Uterus (tissue), 2 donors: ENCODE data around the gene ASCC3.

ENCODE experiments used
- POLR2A ChIP-seq, 2 donors: fragments of 450-650 bp; IDR thresholded peaks; one replicate each; pipeline ENCODE4 v1.6.1; 2016; ENCODE audit warnings: antibody characterized with exemption in 2 of 2, mild to moderate bottlenecking in 1 of 2, moderate library complexity in 1 of 2
- TF ChIP-seq, protein P1 (sequence below), 4 experiments: fragments of 200-600 bp in 2 of 4; fragments of 450-650 bp in 2 of 4; sonication (generic) in 2 of 4; IDR thresholded peaks; one replicate each; pipeline ENCODE4 v1.5.1; 2016 to 2019; ENCODE audit warnings: antibody characterized with exemption in 4 of 4, mild to moderate bottlenecking in 2 of 4, moderate library complexity in 1 of 4

DNA sequence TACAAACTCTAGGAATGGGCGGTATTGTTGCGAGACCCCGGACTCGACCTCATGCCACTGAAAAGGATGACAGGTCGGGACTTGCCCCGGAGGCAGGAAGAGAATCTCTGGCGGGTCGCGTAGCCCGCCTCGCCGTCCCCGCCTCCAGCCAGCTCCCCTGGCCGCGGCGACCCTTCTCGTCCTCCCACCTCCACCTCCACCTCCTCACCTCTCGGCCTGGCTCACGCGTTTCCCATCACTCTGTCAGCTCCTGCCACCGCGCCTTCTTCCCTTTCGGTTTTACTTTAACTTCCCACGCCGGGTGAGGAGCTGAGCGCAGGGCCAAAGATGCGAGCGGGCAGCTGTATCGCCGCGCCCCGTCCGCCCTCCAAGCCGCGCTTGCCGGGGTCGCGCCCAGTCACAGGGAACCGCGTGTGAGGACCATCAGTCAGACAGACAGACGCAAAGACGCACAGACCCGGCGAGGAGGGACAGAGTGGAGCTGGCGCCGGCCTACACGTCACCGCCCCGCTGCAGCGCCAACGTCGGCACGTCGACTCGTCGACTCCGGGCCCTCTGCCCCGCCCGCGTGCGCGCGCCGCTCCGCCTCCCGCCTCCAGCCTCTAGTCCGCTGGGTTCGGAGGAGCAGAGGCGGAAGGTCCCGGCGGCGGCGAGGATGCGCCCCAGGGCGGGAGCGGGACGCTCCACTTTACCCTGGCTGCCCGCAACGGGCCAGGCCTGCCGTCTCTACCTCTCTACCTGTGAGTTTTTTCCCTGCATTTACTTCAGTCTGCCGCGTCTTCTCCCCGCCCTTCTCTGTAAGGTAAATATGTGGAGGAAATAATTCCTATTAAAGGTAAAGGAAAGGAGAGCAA, at the start of gene ASCC3:
- TF ChIP-seq, protein P1, sequence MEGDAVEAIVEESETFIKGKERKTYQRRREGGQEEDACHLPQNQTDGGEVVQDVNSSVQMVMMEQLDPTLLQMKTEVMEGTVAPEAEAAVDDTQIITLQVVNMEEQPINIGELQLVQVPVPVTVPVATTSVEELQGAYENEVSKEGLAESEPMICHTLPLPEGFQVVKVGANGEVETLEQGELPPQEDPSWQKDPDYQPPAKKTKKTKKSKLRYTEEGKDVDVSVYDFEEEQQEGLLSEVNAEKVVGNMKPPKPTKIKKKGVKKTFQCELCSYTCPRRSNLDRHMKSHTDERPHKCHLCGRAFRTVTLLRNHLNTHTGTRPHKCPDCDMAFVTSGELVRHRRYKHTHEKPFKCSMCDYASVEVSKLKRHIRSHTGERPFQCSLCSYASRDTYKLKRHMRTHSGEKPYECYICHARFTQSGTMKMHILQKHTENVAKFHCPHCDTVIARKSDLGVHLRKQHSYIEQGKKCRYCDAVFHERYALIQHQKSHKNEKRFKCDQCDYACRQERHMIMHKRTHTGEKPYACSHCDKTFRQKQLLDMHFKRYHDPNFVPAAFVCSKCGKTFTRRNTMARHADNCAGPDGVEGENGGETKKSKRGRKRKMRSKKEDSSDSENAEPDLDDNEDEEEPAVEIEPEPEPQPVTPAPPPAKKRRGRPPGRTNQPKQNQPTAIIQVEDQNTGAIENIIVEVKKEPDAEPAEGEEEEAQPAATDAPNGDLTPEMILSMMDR (IDR thresholded peaks at IDR 0.05), result peak in 1 of 4 experiments; percentile 14
- peak; percentile 64 to 72 for TF ChIP-seq POLR2A (IDR thresholded peaks at IDR 0.05)
